GM10847 (cell line): ENCODE data around the gene KIT.

Experiments used
- POLR2A ChIP-seq: IDR thresholded peaks from 2 replicates; pipeline ENCODE4 v1.6.1; 2011; ENCODE audit not compliant: insufficient read length; ENCODE audit errors: extremely low read depth

Gene KIT

DNA sequence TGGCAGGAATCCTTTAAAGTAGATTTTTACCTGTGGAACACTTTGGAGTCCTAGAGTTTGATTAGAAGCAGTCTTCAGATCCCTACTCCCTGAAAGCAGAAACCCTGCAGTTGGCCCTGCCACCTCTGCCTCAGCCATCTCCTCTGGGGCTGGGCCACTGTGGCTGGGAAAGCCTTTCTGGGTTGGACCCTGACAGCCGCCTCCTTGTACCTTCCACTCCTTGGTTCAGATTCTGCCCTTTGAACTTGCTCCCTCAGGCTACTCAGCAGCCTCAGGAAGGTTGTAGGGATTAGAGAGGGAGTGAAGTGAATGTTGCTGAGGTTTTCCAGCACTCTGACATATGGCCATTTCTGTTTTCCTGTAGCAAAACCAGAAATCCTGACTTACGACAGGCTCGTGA, 65.5 kb downstream of the KIT start:
- no peak for TF ChIP-seq POLR2A

DNA sequence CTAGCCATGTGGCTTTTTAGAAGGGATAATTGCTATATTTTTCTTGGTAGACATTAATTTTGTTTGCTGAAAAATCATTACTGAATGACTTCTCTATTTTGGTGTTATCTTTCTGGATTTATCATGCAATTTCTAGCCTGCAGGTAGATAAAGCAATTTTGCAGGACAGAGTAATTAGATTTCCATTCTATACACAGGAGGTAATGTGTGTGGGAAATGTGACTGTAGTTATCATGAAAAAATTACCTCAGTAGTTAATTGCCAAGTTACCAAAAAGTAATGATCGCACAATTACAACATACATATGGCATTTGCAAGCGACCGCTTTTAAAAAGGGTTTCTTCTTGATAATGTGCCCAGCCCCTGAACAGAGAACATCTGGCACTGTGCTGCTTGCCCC, 66.1 kb downstream of the KIT start:
- TF ChIP-seq POLR2A: no peak

DNA sequence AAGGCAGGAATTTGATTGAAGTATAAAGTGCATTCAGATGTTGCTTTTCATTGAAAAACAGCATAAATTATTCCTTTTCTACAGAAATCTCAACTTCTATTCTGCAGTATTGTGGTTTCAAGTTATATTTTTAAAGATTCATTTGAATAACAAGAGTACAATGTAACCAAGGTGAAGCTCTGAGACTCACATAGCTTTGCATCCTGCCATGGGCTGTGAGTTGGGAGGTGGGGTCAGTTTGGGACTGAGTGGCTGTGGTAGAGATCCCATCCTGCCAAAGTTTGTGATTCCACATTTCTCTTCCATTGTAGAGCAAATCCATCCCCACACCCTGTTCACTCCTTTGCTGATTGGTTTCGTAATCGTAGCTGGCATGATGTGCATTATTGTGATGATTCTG, 69.2 kb downstream of the KIT start:
- no peak for TF ChIP-seq POLR2A

DNA sequence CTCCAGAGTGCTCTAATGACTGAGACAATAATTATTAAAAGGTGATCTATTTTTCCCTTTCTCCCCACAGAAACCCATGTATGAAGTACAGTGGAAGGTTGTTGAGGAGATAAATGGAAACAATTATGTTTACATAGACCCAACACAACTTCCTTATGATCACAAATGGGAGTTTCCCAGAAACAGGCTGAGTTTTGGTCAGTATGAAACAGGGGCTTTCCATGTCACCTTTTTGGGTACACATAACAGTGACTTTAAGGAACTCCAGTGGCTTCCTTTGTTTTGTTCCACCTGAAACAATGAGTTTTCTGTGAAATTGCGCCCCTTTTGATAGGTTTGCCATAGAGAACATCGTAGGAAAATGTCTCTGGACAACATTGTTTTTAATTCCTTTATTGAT, 69.6 kb downstream of the KIT start:
- TF ChIP-seq POLR2A: no peak

DNA sequence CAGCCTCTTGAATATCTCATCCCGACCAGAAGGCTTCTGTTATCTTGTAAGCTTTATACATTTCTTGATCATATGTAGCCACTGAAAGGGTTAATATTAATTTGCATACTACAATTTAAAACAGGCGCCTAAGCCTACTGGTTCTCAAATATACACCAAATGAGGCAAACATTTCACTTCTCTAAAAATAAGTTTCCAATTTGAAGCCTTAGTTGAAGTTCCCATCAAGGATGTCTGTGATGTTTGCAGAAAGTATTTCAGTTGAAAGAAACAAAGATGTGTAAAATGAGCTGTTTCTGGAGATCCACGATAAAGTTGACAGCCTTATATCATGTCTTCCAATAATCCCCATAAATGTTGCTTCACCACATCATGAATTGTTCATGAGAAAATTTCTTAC, 70.6 kb downstream of the KIT start:
- TF ChIP-seq POLR2A: no peak

DNA sequence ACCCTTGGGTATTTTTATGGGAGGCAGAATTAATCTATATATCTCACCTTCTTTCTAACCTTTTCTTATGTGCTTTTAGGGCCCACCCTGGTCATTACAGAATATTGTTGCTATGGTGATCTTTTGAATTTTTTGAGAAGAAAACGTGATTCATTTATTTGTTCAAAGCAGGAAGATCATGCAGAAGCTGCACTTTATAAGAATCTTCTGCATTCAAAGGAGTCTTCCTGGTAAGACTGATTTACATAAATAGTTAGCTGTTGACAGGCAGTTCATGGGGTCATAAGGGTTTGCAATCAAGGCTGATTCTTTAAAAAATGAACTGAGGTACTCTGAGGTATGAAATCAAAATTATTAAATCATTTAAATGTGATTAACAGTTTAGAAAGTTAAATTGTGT, 71.5 kb downstream of the KIT start:
- TF ChIP-seq POLR2A: no peak

DNA sequence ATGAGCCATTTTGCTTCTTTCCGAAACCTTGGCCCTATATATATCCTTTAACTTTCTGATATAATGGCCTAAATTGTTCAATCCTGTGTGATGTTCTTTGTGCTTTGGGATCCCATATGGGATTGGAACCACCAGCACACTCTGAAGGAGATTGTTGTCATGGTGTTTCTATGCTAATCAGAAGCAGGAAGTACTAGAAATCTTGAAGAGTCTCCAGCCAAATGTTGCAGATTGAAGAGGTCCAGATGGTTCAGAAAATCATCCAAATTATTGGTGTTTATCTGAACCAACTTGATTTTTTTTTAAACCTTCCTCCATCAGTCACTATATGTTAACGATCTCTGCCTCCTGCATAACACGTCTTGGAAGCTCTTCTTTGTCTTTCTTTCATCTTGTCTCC, 72.8 kb downstream of the KIT start:
- TF ChIP-seq POLR2A: no peak

DNA sequence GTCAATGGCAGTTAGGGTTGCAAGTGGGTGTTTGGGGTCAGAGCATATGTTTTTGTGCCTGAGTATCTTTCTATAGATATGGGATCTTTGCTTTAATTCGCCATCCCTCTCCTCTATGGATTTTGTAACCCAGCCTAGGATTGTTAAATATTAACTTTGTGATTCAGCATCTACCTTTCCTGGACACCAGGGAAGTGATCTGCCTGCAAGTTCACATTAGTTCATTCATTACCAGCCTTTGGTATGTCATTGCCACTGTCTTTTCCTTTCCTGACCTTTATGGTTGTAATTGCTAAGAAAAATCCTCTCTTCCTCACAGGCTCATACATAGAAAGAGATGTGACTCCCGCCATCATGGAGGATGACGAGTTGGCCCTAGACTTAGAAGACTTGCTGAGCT, 73.8 kb downstream of the KIT start:
- TF ChIP-seq POLR2A: no peak

DNA sequence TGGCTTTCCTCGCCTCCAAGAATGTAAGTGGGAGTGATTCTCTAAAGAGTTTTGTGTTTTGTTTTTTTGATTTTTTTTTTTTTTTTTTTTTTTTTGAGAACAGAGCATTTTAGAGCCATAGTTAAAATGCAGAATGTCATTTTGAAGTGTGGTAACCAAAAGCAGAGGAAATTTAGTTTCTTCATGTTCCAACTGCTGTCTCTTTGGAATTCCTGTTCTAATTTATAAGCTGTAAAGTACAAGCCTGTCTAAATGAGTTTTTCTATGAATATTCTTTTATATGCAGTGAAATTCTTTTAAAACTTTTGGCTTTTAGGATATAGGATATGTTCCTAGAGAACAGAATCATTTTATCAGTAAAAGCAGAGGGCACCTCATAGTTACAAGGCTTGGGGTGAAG, 74.2 kb downstream of the KIT start:
- no peak for TF ChIP-seq POLR2A

DNA sequence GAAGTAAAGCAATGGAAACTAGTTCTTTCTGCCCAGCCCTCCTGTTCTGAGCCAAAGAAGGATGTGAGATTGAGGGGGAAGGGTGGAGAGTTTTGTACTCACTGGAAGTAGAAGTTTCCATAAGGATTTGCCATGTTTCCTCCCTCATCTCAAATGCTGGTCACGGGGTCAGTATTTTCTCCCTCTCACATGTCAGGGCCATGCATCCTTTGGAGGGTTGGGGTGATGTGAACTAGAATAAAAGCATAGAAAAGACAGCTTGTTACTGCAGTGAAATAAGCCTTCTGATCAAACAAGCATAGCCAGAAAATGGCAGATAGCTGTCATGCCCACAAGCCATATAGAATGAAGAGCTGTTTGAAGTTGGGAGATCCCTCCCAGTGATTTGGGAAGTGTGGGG, 79.7 kb downstream of the KIT start:
- TF ChIP-seq POLR2A: no peak

DNA sequence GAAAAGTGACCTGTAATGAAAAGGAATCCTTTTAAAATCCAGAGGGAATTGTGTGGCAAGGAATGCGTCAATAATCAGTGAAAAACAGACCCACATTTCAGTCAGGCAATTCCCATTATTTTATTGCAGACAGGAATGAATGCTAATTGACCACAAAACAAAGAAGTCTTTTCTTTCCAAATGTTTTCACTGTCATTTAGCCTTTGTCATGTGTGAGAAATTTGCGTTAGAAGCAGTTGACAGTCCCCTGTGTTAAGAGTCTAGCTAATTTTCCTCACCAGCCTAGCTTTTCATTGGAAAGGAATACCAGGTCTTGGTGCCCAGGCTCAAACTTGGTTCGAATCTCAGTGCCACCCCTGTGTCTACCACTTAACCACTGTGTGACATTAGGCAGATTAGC, 83.4 kb downstream of the KIT start:
- TF ChIP-seq POLR2A: no peak

DNA sequence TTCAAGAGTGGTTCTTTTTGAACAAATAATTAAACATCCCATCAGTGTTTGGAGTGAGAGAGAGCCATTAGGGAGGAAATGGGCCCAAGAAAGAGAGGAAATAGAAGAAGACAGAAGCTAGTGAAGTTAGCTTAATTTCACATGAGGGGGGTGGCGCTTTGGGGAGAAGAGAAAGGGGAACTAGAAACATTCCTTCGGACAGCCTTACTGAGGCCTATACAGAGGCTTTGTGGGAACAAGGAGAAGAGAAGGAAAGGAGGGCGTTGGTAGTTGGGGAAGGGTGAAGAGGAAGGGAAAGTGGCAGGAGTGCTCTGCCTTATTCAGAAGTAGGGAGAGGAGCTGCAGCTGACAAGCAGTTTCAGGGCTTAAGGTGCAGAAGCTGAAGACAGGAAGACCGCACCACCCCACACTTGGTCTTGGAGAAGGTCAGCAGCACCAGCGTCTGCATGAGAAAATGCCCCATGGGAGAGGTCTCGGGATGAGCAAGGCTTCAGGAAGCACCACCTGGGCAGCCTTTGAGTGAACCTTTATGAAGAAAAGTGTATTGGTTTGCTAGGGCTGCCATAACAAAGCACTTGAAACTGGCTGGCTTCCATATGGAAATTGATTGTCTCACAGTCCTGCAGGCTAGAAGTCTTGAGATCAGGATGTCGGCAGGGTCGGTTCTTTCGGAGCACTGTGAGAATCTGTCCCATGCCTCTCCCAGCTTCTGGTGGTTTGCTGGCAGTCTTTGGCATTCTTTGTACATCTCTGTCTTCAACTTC, 85.1 kb downstream of the KIT start:
- TF ChIP-seq POLR2A: no peak

DNA sequence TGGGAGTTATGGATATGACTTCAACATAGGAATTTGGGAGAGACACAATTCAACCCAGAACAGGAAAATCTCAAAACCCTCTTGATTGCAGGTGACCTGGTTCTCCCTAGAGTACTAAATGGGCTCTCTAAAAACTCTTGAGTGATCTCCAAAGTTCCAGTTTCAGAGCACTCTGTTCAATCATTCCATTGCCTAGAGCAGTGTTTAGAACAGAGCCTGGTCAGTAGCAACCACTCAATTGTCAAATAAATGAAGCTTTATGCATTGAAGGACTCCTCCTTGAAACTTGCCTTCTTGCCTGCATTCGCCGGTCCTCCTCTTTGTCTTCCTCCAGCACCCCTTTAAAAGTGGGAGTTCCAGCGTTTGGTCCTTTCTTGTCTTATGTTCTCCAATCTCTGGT, 85.8 kb downstream of the KIT start:
- no peak for TF ChIP-seq POLR2A

DNA sequence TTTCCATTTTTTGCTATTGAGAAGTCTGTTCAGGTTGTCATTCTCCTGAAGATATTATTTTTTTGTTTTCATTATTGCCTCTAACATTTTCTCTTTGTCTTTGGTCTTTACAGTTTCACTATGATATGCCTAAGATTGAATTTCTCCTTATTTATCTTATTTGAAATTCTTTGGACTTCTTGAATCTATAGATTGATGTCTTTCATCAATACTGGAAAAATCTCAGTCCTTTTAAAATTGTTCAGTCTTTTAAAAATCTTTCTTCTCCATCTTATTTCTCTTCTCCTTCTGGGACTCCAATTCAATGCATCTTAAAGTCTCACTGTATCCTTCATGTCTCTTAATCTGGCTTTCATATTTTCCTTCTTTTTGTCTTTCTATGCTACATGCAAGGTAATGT, 86.7 kb downstream of the KIT start:
- no peak for TF ChIP-seq POLR2A

DNA sequence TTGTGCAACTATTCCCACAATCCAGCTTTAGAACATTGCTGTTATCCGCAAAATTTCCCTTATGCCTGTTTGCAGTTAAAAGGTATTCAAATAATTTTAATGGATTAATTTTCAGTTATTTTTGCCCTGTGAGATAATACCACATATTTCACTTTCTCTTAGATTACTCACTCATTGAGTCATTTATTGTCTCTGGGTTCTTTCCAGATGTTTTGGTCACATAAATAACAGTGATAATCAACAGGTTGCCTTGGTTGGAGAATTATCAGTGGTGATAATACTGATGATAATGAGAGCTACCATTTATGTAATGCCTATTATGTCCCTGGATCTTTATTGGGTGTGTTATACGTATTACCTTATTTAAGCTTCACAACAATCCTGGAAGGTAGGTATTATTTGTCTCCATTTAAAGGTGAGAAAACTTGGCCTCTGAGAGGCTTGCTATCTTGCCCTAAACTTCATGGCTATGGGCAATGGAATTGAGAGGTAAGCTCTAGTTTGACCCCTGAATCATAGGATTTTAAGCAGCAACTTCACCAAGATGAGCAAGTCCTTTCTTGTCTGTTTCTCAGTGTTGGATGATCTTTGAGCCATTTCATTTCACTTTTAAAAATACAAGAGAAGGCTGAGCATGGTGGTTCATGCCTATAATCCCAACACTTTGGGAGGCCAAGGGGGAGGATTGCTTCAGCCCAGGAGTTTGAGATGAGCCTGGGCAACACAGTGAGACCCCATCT, 87.4 kb downstream of the KIT start:
- no peak for TF ChIP-seq POLR2A

DNA sequence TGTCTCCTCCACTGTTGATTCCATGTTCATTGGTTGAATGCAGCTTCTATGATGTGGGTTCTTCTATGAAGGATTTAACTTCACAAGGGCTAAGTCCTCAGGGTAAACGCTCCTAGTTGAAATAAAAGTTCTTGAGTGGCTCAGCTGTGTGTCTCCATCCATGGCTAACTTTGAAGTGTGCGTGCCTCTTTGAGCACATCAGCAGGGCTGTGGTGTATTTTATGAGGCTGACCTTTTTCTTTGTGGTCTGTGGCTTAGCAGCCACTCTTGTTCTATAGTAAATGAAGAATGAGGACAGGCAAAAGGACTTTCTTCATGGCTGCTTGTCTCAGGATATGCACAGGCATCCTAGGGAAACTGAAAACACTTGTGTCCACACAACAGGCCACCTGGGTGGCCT, 88.5 kb downstream of the KIT start:
- TF ChIP-seq POLR2A: no peak

DNA sequence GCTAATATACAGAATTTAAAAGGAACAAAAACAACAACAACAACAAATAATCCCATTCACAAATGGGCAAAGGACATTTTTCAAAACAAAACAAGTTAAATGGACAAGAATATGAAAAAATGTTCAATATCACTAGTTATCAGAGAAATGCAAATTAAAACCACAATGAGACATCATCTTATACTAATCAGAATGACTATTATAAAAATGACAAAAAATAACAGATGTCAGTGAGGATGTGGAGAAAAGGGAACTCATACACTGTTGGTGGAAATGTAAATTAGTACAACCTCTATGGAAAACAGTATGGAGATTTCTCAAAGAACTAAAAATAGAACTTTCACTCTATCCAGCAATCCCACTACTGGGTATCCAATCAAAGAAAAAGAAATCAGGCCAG, 92.6 kb downstream of the KIT start:
- no peak for TF ChIP-seq POLR2A

DNA sequence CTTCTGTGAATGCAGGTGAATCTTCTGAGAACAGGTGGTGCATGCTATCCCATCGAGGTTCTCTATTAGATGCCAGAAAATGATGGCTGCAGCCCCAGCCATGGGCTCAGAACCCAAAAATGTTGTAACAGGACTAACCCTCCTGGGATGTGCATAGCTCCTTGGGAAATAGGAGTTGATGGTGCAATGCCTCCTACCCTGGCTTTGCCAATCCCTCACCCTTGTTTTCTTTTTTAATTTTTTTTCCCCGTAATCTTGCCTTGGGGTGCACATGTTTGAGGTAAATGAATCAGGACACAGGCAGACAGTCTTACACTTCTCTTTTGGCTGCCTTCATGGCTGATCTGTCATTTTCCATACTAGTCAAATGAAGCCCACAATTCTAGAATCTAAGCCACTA, 96.6 kb downstream of the KIT start:
- no peak for TF ChIP-seq POLR2A

DNA sequence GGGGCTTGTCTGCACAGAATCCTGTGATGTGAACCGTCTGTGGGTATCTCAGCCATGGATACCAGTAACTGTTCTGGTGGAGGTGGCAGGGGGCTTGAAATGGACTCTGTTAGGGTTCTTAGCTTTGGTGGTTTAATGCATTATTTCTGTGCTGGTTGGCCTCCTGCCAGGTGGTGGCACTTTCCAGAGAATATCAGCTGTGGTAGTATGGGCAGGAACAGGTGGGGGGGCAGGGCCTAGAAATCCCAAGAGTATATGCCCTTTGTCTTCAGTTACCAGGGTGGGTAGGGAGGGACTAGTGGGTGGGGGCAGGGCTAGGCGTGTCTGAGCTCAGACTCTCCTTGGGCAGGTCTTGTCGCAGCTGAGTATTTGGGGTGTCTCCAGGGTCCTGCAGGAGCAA, 106.7 kb downstream of the KIT start:
- no peak for TF ChIP-seq POLR2A
